Measurements from ENCODE around the gene RASSF5.

DNA sequence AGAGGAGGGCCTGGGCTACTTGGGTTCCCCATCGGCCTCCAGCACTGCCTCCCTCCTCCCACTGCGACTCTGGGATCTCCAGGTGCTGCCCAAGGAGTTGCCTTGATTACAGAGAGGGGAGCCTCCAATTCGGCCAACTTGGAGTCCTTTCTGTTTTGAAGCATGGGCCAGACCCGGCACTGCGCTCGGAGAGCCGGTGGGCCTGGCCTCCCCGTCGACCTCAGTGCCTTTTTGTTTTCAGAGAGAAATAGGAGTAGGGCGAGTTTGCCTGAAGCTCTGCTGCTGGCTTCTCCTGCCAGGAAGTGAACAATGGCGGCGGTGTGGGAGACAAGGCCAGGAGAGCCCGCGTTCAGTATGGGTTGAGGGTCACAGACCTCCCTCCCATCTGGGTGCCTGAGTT is 80.6 kb downstream of the RASSF5 start:
- TF ChIP-seq IRF2 (CRISPR knock-in tag; IDR thresholded peaks at IDR 0.05), result no peak
- no peak for TF ChIP-seq ZNF24 (IDR thresholded peaks at IDR 0.05)
- no peak for TF ChIP-seq ZBTB1 (CRISPR knock-in tag; IDR thresholded peaks at IDR 0.05; ENCODE audit: borderline replicate concordance, low read depth)
- TF ChIP-seq, protein P1, sequence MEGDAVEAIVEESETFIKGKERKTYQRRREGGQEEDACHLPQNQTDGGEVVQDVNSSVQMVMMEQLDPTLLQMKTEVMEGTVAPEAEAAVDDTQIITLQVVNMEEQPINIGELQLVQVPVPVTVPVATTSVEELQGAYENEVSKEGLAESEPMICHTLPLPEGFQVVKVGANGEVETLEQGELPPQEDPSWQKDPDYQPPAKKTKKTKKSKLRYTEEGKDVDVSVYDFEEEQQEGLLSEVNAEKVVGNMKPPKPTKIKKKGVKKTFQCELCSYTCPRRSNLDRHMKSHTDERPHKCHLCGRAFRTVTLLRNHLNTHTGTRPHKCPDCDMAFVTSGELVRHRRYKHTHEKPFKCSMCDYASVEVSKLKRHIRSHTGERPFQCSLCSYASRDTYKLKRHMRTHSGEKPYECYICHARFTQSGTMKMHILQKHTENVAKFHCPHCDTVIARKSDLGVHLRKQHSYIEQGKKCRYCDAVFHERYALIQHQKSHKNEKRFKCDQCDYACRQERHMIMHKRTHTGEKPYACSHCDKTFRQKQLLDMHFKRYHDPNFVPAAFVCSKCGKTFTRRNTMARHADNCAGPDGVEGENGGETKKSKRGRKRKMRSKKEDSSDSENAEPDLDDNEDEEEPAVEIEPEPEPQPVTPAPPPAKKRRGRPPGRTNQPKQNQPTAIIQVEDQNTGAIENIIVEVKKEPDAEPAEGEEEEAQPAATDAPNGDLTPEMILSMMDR (IDR thresholded peaks at IDR 0.05 in 2 of 3, conservative IDR thresholded peaks at IDR 0.05 in 1 of 3; ENCODE audit: insufficient read depth in 2 of 3, low read depth in 1 of 3, low read length in 3 of 3), result no peak
- no peak for TF ChIP-seq POLR2A (conservative IDR thresholded peaks at IDR 0.05)
- no peak for TF ChIP-seq U2AF1 (optimal IDR thresholded peaks at IDR 0.05; ENCODE audit: low read depth, low read length)
- TF ChIP-seq PHF8 (IDR thresholded peaks at IDR 0.05; ENCODE audit: borderline replicate concordance, low read length), result no peak
- TF ChIP-seq, protein P2, sequence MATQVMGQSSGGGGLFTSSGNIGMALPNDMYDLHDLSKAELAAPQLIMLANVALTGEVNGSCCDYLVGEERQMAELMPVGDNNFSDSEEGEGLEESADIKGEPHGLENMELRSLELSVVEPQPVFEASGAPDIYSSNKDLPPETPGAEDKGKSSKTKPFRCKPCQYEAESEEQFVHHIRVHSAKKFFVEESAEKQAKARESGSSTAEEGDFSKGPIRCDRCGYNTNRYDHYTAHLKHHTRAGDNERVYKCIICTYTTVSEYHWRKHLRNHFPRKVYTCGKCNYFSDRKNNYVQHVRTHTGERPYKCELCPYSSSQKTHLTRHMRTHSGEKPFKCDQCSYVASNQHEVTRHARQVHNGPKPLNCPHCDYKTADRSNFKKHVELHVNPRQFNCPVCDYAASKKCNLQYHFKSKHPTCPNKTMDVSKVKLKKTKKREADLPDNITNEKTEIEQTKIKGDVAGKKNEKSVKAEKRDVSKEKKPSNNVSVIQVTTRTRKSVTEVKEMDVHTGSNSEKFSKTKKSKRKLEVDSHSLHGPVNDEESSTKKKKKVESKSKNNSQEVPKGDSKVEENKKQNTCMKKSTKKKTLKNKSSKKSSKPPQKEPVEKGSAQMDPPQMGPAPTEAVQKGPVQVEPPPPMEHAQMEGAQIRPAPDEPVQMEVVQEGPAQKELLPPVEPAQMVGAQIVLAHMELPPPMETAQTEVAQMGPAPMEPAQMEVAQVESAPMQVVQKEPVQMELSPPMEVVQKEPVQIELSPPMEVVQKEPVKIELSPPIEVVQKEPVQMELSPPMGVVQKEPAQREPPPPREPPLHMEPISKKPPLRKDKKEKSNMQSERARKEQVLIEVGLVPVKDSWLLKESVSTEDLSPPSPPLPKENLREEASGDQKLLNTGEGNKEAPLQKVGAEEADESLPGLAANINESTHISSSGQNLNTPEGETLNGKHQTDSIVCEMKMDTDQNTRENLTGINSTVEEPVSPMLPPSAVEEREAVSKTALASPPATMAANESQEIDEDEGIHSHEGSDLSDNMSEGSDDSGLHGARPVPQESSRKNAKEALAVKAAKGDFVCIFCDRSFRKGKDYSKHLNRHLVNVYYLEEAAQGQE (IDR thresholded peaks at IDR 0.05; ENCODE audit: borderline replicate concordance), result no peak
- TF ChIP-seq, protein P2 (CRISPR knock-in tag; IDR thresholded peaks at IDR 0.05; ENCODE audit: low read depth), result no peak
- TF ChIP-seq CREM (IDR thresholded peaks at IDR 0.05; ENCODE audit: low read depth), result no peak
- no peak for TF ChIP-seq MIER1 (IDR thresholded peaks at IDR 0.05; ENCODE audit: low read depth)
- TF ChIP-seq CBX5 (IDR thresholded peaks at IDR 0.05; ENCODE audit: borderline replicate concordance, low read depth), result no peak

Measured in K562 (cell line).